Ammon's horn (tissue), 1 donor: ENCODE measurements around the gene CPSF4.

ENCODE experiments used
- DNase-seq: peaks from one replicate; pipeline ENCODE4 v3.0.0-alpha.2; 2016; ENCODE audit warnings: low spot score

CPSF4 gene

GRCh38 chr7:99438573-99439480, at the start of gene CPSF4, which contains the start of gene PTCD1:
CPSF4 (plus strand) TSS chr7:99438943; CDS start chr7:99439083, 140 bp downstream.
PTCD1 (minus strand) TSS chr7:99438798; CDS start chr7:99435242, 3,556 bp downstream.
- DNase-seq: peak; percentile 96

- no peak for DNase-seq
These were observed 49.0 kb upstream of the CPSF4 start for GRCh38 chr7:99389772-99390171.

- DNase-seq: no peak
These were observed 47.7 kb upstream of the CPSF4 start for GRCh38 chr7:99390941-99391602.

GRCh38 chr7:99392046-99392445, 46.7 kb upstream of the CPSF4 start:
- no peak for DNase-seq

- no peak for DNase-seq
These were observed 45.9 kb upstream of the CPSF4 start for GRCh38 chr7:99392659-99393354.

- no peak for DNase-seq
These were observed 45.2 kb upstream of the CPSF4 start for GRCh38 chr7:99393355-99394187.

GRCh38 chr7:99394188-99394502, 44.6 kb upstream of the CPSF4 start:
- no peak for DNase-seq

GRCh38 chr7:99395616-99396327, 43.0 kb upstream of the CPSF4 start:
- DNase-seq: no peak

GRCh38 chr7:99396418-99397296, 42.1 kb upstream of the CPSF4 start:
- DNase-seq: no peak

GRCh38 chr7:99397297-99397983, 41.3 kb upstream of the CPSF4 start:
- DNase-seq: no peak

- no peak for DNase-seq
These were observed 39.8 kb upstream of the CPSF4 start for GRCh38 chr7:99398891-99399445.

- DNase-seq: no peak
These were observed 39.1 kb upstream of the CPSF4 start for GRCh38 chr7:99399597-99399996.

- DNase-seq: no peak
These were observed 35.9 kb upstream of the CPSF4 start for GRCh38 chr7:99402854-99403253.

GRCh38 chr7:99403764-99404163, 35.0 kb upstream of the CPSF4 start:
- no peak for DNase-seq

- no peak for DNase-seq
These were observed 34.3 kb upstream of the CPSF4 start for GRCh38 chr7:99404235-99404976.

GRCh38 chr7:99404977-99405320, 33.8 kb upstream of the CPSF4 start:
- no peak for DNase-seq

GRCh38 chr7:99406557-99406956, 32.2 kb upstream of the CPSF4 start:
- no peak for DNase-seq

GRCh38 chr7:99407872-99408378, 30.8 kb upstream of the CPSF4 start:
- peak; percentile 42 for DNase-seq
